ENCODE results near the gene CREBBP. TPM values are rescaled to one million over a fixed set of nuclear protein-coding genes. Genes with fewer than 3 reads are reported as not detected.

Gene CREBBP
- total and polyA plus RNA-seq, 2 experiments from 2014 or later, result 36.9 to 54.8 TPM

DNA sequence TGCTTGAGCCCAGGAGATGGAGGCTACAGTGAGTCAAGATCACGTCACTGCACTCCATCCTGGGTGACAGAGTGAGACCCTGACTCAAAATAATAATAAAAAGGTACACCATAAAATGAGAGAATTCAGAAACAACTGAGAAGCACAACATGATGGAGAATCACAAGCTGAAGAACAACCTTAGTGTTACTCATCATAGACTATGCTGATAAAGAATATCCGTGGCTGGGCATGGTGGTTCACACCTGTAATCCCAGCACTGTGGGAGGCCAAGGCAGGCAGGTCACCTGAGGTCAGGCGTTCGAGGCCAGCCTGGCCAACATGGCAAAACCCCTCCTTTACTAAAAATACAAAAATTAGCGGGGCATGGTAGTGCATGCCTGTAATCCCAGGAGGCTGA lies 16.0 kb downstream of the CREBBP start:
- Histone ChIP-seq H3K27me3 (ENCODE audit: insufficient read depth) (no peaks in the 10 kb centered on the region), H3K4me3 (no peak overlapping the region), H2AFZ (no peak overlapping the region), H4K20me1 (replicated peaks; ENCODE audit: insufficient read depth) (peaks cover 75% of the 10 kb centered on the region), H3F3A (replicated peaks; ENCODE audit: low read depth) (no peaks in the 10 kb centered on the region), H3K4me1 (ENCODE audit: insufficient read depth) (peaks cover 26% of the 10 kb centered on the region), H3K79me2 (replicated peaks; ENCODE audit: insufficient read depth) (peaks cover 100% of the 10 kb centered on the region), H3K27ac (ENCODE audit: low read depth) (no peak overlapping the region), H3K36me3 (ENCODE audit: insufficient read depth) (no peaks in the 10 kb centered on the region), H3K9me2 (ENCODE audit: insufficient read depth) (no peaks in the 10 kb centered on the region), H3K4me2 (no peak overlapping the region)
- Mint-ChIP-seq H3K4me3 (no peak overlapping the region), H3K27ac (no peak overlapping the region), H3K27me3 (ENCODE audit: insufficient read depth, low read depth, poor library complexity) (peaks cover 2% of the 10 kb centered on the region), H3K4me1 (peaks cover 48% of the 10 kb centered on the region), H3K36me3 (ENCODE audit: low read depth) (no peaks in the 10 kb centered on the region), H3K9me3 (no peaks in the 10 kb centered on the region)
- TF ChIP-seq EZH2 (IDR thresholded peaks at IDR 0.05; ENCODE audit: low read depth, unreplicated experiment) (no peak), ZNF331 (CRISPR knock-in tag; IDR thresholded peaks at IDR 0.05; ENCODE audit: low read depth) (no peak), JUNB (IDR thresholded peaks at IDR 0.05; ENCODE audit: unreplicated experiment) (no peak), CREB1 (CRISPR knock-in tag; IDR thresholded peaks at IDR 0.05; ENCODE audit: low read depth) (no peak), NANOG (IDR thresholded peaks at IDR 0.05; ENCODE audit: borderline replicate concordance) (no peak), POLR2AphosphoS5 (IDR thresholded peaks at IDR 0.05; ENCODE audit: low read depth) (no peak), ZNF114 (CRISPR knock-in tag; IDR thresholded peaks at IDR 0.05) (no peak), STAT1 (IDR thresholded peaks at IDR 0.05; ENCODE audit: unreplicated experiment) (no peak), EZH2phosphoT487 (IDR thresholded peaks at IDR 0.05; ENCODE audit: unreplicated experiment) (no peak)
- TF ChIP-seq, protein P1, sequence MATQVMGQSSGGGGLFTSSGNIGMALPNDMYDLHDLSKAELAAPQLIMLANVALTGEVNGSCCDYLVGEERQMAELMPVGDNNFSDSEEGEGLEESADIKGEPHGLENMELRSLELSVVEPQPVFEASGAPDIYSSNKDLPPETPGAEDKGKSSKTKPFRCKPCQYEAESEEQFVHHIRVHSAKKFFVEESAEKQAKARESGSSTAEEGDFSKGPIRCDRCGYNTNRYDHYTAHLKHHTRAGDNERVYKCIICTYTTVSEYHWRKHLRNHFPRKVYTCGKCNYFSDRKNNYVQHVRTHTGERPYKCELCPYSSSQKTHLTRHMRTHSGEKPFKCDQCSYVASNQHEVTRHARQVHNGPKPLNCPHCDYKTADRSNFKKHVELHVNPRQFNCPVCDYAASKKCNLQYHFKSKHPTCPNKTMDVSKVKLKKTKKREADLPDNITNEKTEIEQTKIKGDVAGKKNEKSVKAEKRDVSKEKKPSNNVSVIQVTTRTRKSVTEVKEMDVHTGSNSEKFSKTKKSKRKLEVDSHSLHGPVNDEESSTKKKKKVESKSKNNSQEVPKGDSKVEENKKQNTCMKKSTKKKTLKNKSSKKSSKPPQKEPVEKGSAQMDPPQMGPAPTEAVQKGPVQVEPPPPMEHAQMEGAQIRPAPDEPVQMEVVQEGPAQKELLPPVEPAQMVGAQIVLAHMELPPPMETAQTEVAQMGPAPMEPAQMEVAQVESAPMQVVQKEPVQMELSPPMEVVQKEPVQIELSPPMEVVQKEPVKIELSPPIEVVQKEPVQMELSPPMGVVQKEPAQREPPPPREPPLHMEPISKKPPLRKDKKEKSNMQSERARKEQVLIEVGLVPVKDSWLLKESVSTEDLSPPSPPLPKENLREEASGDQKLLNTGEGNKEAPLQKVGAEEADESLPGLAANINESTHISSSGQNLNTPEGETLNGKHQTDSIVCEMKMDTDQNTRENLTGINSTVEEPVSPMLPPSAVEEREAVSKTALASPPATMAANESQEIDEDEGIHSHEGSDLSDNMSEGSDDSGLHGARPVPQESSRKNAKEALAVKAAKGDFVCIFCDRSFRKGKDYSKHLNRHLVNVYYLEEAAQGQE (IDR thresholded peaks at IDR 0.05; ENCODE audit: unreplicated experiment), result no peak
- TF ChIP-seq, protein P2, sequence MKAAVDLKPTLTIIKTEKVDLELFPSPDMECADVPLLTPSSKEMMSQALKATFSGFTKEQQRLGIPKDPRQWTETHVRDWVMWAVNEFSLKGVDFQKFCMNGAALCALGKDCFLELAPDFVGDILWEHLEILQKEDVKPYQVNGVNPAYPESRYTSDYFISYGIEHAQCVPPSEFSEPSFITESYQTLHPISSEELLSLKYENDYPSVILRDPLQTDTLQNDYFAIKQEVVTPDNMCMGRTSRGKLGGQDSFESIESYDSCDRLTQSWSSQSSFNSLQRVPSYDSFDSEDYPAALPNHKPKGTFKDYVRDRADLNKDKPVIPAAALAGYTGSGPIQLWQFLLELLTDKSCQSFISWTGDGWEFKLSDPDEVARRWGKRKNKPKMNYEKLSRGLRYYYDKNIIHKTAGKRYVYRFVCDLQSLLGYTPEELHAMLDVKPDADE (IDR thresholded peaks at IDR 0.05), result no peak
- TF ChIP-seq, protein P3, sequence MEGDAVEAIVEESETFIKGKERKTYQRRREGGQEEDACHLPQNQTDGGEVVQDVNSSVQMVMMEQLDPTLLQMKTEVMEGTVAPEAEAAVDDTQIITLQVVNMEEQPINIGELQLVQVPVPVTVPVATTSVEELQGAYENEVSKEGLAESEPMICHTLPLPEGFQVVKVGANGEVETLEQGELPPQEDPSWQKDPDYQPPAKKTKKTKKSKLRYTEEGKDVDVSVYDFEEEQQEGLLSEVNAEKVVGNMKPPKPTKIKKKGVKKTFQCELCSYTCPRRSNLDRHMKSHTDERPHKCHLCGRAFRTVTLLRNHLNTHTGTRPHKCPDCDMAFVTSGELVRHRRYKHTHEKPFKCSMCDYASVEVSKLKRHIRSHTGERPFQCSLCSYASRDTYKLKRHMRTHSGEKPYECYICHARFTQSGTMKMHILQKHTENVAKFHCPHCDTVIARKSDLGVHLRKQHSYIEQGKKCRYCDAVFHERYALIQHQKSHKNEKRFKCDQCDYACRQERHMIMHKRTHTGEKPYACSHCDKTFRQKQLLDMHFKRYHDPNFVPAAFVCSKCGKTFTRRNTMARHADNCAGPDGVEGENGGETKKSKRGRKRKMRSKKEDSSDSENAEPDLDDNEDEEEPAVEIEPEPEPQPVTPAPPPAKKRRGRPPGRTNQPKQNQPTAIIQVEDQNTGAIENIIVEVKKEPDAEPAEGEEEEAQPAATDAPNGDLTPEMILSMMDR (conservative IDR thresholded peaks at IDR 0.05; ENCODE audit: low read depth in 2 of 2), result no peak
- TF ChIP-seq, protein P4, sequence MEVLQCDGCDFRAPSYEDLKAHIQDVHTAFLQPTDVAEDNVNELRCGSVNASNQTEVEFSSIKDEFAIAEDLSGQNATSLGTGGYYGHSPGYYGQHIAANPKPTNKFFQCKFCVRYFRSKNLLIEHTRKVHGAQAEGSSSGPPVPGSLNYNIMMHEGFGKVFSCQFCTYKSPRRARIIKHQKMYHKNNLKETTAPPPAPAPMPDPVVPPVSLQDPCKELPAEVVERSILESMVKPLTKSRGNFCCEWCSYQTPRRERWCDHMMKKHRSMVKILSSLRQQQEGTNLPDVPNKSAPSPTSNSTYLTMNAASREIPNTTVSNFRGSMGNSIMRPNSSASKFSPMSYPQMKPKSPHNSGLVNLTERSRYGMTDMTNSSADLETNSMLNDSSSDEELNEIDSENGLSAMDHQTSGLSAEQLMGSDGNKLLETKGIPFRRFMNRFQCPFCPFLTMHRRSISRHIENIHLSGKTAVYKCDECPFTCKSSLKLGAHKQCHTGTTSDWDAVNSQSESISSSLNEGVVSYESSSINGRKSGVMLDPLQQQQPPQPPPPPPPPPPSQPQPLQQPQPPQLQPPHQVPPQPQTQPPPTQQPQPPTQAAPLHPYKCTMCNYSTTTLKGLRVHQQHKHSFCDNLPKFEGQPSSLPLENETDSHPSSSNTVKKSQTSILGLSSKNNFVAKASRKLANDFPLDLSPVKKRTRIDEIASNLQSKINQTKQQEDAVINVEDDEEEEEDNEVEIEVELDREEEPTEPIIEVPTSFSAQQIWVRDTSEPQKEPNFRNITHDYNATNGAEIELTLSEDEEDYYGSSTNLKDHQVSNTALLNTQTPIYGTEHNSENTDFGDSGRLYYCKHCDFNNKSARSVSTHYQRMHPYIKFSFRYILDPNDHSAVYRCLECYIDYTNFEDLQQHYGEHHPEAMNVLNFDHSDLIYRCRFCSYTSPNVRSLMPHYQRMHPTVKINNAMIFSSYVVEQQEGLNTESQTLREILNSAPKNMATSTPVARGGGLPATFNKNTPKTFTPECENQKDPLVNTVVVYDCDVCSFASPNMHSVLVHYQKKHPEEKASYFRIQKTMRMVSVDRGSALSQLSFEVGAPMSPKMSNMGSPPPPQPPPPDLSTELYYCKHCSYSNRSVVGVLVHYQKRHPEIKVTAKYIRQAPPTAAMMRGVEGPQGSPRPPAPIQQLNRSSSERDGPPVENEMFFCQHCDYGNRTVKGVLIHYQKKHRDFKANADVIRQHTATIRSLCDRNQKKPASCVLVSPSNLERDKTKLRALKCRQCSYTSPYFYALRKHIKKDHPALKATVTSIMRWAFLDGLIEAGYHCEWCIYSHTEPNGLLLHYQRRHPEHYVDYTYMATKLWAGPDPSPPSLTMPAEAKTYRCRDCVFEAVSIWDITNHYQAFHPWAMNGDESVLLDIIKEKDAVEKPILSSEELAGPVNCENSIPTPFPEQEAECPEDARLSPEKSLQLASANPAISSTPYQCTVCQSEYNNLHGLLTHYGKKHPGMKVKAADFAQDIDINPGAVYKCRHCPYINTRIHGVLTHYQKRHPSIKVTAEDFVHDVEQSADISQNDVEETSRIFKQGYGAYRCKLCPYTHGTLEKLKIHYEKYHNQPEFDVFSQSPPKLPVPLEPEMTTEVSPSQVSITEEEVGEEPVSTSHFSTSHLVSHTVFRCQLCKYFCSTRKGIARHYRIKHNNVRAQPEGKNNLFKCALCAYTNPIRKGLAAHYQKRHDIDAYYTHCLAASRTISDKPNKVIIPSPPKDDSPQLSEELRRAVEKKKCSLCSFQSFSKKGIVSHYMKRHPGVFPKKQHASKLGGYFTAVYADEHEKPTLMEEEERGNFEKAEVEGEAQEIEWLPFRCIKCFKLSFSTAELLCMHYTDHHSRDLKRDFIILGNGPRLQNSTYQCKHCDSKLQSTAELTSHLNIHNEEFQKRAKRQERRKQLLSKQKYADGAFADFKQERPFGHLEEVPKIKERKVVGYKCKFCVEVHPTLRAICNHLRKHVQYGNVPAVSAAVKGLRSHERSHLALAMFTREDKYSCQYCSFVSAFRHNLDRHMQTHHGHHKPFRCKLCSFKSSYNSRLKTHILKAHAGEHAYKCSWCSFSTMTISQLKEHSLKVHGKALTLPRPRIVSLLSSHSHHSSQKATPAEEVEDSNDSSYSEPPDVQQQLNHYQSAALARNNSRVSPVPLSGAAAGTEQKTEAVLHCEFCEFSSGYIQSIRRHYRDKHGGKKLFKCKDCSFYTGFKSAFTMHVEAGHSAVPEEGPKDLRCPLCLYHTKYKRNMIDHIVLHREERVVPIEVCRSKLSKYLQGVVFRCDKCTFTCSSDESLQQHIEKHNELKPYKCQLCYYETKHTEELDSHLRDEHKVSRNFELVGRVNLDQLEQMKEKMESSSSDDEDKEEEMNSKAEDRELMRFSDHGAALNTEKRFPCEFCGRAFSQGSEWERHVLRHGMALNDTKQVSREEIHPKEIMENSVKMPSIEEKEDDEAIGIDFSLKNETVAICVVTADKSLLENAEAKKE (CRISPR knock-in tag; IDR thresholded peaks at IDR 0.05), result no peak
- ATAC-seq, result no peak
- DNase-seq (ENCODE audit: low spot score), result no peak
